CD4-positive, alpha-beta T cell treated with Interleukin-6 at 100 ng/mL for 8 hours (primary cell): Measurements from ENCODE around the gene LSMEM2.
"Not testable (repeated sequence)": the region's sequence is repeated elsewhere in the genome, so short reads cannot be mapped to it uniquely, and the experiment has no call there.

Experiments
- DNase-seq: peaks from one replicate; pipeline ENCODE4 v3.0.0-alpha.2; 2020; ENCODE audit warnings: mixed read lengths, low spot score

Gene LSMEM2

DNA sequence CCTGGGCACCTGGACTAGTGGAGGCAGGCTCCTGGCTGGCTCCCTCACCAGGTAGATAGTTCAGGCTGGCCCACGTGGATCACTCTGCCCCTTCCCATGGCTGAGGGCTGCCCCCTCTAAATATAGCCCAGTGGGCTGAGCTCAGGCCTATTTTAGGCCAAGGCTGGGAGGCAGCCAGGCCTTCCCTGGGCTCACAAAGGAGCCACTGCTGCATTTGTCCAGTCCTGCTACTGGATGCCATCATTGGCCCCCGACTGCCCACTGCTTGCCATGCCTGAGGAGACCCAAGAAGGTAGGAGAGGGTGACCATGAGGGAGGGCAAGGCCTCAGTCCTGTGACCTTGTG is at the start of gene LSMEM2:
Gene LSMEM2, plus strand, starts transcription at position 208 of the 345 bp plus-strand sequence. Its CDS starts 27 bp downstream, at position 235.
- DNase-seq = no peak

DNA sequence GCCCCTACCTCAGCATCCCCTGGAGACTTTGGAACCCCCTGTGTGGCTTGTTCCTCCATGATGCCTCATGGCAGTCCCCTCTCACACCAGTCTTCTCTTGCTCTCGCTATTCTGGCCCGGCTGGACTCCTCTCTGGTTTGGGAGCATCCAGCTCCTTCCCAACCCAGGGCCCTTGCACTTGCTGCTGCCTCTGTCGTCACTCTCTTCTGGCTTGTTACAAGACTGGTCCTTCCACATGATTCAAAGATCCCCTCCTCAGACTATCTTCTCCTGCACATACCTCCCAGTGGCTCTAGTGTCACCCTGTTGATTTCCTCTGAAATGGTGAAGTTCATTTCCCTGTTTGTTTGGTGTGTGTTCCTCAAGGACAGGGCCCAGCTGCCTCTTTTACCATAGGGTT is 49.4 kb upstream of the LSMEM2 start:
- DNase-seq = no peak

DNA sequence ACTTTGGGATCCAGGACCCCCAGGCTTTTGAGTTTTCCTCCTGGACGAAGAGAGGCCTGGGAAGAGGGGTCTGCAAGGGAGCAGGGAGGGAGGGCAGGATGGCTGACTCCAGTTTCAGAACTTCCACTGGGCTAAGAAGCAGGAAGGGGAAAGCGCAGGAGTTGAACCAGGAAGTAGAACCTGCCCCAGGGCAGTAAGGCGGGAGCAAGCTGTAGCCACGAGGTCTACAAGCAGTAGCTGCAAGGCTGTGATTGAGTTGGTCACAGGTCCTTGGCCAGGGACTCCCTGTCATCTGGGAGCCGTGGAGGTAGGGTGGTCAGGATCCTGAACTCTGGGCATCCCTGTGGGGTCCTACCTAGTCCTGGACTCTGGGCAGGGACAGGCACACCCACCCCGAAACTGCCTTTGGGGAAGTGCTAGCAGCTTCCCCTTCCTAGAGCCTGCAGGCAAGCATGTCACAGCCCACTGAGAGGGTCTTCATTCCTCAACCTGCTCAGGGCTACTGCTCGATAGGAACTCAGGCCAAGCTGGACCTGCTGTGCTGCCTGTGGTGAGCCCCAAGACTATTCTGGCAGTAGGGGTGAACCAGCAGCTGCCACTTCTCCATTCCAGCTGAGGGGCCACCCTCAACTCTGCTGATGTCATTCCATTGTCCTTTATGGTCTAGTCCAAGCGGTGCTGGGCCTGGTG is 48.6 kb upstream of the LSMEM2 start:
- no peak for DNase-seq

DNA sequence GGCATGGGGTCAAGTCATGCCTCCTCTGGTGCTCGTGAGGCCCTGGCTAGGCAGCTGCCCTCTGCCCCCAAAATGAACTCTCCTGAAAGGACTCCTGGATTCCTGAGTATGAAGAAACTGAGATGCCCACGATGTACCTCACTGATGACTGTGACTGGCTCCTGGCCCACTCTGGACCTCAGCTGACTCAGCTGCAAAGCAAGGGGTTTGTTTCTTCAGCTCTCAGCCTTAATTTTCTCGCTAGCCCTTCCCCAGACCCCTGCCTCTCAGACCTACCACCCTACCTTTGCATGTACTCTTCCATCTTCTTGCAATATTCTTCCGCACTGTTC is 48.1 kb upstream of the LSMEM2 start:
- no peak for DNase-seq

DNA sequence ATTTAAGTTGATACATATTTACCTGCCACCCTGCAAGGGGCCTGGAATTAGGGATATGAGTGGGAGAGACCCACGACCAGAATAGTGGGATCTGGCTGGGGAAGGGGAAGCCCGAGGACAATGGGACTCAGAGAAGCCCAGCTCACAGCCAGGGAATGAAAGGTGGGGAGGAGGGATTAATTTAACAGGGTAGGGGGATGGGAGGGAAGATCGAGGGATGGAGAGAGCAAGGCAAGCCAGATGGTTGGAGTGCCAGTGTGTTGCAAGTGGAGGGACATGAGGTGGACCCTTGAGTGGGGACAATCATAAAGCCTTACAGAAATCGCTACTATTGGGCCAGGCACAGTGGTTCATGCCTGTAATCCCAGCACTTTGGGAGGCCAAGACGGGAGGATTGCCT is 47.3 kb upstream of the LSMEM2 start:
- no peak for DNase-seq

DNA sequence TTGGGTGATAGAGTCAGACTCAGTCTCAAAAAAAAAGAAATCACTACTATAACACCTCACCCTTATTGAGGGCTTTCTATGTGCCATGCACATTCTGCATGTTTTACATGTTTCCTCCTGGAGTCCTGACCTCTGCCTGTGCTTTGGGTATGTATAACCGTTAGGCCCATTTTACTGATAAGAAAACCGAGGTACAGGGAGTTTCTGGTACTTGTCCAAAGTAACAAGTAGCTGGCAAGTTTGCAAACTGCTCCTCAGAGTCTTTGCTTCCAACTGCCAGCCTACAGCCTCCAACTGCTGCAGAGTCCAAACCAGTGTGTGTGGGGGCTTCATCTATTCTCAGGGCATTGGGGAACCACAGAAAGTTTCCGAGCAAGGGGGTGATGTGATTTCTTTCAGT is 46.6 kb upstream of the LSMEM2 start:
- no peak for DNase-seq

DNA sequence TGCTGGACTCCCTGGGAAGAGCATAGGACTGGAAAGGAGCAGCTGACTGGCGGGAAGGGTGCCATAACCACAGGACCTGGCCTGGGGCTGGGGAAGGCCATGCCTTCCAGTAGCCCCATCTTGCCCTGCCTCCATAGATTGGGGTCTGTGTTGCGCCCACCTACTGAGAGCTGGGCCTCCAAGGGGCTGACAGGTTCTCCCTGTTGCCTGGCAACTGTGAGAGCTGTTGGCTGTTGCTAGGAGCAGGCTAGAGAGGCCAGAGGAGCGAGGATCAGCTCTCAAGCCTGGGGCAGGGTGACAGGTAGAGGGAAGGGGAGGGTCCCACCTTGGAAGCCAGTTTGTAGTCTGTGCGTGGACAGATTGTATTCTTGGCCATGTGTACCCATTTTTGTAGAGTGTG is 45.7 kb upstream of the LSMEM2 start:
- no peak for DNase-seq

DNA sequence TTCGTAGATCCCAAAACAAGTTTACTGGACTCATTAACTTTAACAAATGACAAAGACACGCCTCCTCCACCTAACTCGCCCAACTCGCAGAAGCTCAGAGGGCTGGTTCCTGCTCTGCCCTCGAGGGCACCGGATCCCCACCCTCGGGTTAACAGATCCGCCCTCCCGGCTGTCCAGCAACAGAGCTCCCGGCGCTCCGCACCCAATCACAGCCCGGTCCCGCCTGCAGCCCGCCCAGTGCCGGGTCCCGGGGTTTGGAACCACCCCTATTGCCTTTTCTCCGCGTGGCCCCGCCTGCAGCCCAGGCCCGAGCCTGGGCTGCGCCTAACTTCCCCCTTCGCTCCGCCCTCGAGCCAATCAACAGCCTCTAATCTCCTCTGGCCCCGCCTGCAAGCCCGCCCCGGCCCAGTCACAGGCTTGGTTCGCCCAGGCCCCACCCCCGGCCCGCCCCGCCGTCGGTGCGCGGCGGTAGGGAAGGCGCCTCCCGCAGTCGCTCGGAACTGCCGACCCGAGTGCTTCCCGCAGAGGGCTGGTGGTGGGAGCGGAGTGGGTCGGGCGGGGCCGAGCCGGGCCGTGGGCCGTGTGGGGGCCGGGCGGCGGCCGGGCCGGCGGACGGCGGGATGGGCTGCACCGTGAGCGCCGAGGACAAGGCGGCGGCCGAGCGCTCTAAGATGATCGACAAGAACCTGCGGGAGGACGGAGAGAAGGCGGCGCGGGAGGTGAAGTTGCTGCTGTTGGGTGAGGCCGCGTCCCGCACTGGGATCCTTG is 43.0 kb upstream of the LSMEM2 start, which contains the start of gene GNAI2:
Gene GNAI2, plus strand, starts transcription at position 489 of the 768 bp plus-strand sequence. Its CDS starts 132 bp downstream, at position 621.
- peak; percentile 99 for DNase-seq

DNA sequence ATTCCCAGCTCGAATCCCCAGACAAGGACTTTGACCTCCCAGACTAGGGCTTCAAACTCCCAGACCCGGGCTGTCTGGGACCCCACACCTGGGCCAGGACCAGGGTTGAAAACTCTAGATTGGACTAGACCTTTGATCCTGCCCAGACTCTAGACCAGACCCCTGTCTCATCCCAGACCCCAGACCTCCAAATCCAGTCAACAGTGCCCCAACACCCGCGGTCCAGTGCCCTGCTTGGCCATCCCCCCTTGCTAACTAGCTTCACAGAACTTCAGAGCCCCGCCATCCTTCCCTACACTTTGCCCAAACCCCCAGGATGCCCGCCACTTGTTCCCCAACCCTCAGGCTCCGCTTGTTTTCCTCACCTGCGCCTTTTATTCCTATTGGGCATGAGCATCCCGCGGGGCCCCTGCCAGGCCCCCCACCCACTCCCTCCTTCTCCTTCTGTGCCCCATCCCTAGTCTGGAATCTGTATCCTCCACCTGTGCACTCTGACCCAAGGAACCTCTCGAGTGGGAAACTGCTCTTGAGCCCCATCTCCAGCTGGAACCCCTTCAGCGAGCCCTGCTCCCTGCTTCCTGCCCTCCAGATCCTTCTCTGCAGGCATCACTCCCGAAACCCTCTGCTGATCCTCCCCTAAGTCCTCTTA is 42.3 kb upstream of the LSMEM2 start:
- no peak for DNase-seq

DNA sequence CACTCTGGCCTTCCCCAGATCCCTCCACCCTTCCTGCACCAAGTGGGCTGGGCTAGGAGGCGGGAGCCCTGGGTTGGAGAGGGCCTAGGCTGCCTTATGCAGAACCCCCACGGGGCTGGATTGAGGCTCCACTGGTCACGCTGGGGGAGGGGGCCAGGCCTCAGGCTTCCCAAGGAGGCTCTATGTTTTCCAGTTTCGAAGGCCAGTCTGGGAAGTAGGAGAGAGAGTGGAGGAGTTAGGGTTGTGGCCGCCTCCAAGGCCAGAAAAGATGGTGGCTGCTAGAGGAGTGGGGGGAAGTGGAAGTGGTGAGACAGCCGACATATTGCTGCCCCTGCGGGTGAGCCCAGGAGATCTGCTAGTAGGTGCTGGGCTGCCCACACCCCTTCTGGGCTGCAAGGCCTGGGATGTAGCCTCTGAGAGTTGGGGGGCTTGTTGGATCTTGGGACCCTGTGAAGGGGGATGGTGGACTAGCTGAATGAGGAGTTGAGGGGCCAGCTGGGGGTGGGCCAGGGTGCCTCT is 41.7 kb upstream of the LSMEM2 start:
- peak; percentile 34 for DNase-seq

DNA sequence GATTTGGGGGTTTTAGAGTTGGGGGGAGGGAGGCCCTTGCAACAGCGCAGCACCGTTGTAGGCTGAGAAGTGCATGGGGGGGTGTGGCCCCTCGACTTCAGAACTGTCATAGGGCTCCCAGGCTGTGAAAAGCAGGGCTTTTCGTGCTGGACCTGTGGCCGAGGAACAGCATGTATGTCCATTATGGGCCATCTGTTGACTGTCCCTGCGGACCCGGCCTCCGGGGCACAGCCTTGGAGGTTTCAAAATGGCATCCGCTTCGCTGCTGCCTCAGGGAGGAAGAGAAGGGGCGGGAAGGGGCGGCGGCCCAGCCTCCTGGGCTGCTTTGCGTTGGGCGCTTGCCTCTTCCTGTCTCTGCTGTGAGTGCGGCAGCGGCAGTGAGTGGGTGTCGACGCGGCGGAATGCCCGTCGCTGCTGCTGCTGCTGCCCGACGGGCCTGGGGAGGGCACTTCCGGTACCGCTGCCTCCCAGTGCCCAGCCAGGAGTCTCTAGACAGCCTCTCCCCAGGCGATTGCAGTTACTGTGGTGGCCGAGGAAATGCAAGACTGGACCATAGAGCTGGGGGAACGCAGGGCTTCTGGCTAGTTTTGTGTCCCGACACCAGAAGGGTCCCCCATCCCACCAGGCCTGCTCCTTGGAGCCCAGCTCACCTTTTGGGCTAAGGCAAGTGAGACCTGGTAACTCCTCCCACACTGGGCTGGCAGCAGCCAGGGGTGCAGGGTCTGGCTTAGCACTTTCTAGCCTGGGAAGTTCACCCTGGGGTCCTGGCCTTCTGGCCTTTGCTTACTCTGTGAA is 40.9 kb upstream of the LSMEM2 start:
- DNase-seq = peak; percentile 88

DNA sequence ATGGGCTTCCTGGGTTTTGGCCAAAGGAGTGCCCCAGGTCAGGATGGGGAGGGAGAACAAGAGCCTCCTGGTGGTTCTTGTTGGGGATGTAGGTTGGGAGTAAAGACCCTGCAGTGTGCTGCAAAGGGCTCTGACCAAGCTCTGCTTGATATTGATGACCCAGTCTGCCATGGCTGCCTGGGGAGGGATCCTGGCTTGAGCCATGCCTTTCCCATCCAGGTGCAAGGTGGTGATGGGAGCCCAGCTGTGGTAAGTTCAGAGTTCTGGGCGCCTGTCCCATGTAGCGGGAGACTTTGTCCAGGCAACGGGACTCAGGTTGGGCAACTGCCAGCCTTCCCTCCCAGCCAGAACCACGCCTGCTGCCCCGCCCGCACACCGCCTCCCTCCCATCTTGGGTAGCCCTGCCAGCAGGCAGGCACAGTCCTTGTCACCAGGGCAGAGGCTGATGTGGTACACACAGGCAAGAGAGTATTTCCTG is 40.3 kb upstream of the LSMEM2 start:
- DNase-seq = no peak

DNA sequence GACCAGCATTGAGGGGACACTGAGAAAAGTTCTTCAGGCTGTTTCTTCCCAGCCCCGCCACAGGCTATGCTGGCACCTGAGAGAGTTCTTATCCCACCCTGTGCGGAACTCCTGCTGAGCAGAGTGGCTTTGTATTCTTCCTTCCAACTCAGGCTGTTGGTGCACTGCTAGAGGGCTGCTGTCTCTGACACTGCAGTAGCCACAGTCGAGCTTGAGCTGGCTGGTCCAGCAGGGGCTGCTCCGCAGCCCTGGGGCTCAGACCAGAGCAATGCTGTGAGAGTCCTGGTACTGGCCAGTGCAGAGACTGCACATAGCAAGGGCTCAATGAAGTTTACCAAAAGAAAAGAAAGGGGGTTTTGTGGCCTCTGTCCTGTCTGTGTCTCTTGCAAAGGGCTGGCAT is 39.2 kb upstream of the LSMEM2 start:
- no peak for DNase-seq

DNA sequence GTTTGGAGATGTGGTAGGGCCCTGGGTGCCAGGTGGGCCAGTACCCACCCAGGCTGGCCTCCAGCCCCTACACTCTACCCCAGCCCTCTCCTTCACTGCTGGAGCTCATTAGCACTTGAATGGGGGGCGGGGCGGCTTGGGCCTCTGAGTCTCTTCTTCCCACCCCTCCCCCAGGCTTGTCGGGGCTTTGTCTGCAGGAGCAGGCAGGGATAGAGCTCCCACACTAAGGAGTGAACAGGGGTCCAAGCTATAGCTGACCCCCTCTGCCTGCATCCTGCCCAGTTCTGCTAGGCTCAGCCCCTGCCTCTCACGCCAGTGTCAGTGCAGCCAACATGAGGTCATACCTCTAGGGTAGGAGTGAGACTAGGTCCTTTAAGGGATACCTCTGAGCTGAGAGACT is 37.7 kb upstream of the LSMEM2 start:
- DNase-seq = no peak

DNA sequence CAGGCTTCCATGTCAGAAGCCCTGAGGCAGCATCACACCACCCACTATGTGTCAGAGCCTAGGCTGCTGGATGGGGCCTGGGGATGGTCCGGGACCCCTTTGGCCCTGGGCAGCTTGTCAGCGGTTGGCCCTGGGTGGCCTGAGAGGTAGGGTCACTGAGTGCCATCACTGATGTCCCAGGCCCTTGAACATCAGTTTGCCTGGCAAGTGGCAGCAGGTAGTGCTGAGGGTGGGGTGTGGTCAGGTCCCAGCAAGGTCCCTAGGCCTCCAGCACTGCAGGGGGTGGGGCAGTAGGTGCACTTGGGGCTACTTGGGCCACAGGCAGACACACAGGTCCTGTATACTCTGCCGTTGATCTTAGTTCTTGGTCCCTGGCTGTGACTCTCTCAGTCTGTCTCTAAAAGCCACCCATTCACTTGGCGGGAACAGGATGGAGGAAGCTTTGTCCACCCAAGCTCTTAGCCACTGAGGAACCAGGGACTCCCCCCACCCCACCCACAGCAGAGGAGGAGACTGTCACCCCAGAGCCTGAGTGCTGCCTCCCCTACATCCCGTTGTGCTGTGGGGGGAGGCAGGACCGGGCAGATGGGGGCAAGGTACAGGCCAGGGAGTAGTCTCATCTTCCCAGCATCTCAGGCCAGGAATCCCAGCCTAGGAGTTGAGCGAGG is 37.0 kb upstream of the LSMEM2 start:
- DNase-seq = no peak

DNA sequence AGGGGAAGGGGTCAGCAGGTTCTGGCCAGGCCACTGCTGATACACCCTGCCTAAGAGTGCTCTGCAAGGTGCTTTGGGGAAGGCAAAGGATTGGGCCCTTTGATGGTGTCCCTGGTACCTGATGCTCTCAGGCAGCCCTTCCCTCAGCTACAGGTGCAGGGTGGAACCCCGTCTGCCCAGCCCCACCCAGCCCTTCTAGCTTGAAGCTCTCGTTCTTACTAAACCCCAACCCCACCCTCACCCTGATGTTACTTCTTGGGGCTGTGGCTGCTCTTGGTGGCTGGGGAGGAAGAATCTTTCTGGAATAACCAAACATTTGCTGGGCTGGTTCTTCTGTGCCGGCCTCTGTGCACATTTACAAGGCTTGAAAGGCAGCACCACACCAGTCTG is 36.5 kb upstream of the LSMEM2 start:
- no peak for DNase-seq

DNA sequence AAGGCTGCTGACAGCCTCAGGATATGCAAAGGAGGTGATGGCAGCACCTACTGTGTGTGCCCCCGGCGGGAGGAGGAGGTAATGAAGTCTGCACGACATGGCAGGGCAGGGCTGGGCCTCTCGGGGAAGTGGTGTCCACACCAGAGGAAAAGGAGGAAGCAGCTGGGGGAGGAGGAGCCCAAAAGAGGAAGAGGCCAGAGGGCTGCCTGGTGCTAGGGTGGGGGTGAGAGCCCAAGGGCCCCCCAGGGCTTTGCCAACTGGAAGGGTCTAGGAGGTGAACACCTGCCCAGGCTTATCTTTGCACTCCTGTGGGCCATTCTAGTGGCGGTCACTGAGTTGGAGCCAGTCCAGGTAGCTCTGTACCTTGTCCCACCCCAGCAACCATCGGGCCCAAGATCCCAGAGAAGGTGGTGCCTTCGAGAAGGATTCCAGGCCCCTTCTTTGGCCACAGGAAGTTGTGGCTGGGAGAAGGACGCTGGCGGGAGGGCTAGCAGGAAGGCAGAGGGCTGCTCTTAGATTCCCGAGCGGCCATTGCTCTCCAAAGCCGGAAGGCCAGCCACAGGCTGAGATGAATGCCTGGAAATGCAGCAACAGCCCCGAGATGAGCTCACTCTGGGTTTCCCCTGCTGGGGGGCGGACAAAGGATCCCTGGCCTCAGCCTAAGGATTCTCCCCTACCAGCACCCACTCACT is 35.9 kb upstream of the LSMEM2 start:
- peak; percentile 30 for DNase-seq

DNA sequence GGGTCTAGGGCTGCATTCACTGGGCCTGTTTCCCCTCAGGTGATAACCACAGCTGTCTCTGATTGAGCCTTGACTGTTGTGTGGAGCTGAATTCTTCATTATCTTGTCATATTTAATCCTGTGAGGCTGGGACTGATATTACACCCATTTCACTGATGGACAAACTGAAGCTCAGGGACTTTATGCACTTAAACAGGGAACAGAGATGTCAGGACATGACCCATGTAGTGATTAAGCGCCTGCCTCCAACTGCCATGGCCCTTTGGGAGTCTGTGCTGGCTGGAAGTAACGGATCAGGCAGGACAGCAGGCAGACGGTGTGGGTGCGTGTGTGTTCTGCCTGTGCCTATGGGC is 35.4 kb upstream of the LSMEM2 start:
- DNase-seq = no peak

DNA sequence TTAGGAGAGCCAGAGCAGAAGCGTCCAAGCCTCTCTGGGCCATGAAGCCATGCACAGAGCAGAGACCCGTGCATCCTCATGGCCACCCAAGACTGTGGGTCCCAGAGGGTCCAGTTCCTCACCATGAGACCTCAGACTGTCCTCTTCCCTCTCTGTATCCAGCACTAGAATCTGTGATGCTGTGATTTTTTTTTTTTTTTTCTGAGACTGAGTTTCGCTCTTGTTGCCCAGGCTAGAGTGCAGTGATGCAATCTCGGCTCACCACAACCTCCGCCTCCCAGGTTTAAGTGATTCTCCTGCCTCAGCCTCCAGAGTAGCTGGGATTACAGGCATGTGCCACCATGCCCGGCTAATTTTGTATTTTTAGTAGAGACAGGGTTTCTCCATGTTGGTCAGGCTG is 34.1 kb upstream of the LSMEM2 start:
- not testable (repeated sequence) for DNase-seq

DNA sequence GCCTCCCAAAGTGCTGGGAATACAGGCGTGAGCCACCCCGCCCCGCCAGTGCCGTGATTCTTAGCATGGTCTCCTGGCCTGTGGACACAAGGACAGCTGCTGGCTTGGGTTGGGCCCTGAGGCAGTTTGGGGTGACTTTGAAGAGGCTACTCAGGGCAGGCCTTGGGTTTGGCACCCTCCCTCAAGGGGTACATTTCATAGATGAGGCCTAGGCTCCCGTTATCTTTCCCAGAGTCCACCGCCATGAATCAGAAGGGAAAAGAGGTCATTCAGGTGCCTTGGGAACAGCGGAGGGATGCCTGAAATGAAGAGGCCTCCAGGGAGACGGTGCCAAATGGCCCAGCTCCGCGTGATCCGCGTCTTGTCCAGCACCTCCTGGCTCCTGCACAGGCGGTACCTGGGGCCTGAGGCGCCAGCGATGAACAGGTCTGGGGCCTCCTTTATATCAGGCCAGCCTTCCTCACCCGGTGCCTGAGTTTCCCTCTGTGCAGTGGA is 33.6 kb upstream of the LSMEM2 start:
- no peak for DNase-seq
